Measurements from ENCODE around the gene HORMAD2. TPM values are rescaled to one million over a fixed set of nuclear protein-coding genes. Genes with fewer than 3 reads are reported as not detected.
A peak's percentile ranks its signal among the peaks of the same experiment; 100 is the strongest.
"Not testable (repeated sequence)": the region's sequence is repeated elsewhere in the genome, so short reads cannot be mapped to it uniquely, and the experiment has no call there.

Gene HORMAD2
- total RNA-seq, 2 experiments from 2014 or later = not detected

DNA sequence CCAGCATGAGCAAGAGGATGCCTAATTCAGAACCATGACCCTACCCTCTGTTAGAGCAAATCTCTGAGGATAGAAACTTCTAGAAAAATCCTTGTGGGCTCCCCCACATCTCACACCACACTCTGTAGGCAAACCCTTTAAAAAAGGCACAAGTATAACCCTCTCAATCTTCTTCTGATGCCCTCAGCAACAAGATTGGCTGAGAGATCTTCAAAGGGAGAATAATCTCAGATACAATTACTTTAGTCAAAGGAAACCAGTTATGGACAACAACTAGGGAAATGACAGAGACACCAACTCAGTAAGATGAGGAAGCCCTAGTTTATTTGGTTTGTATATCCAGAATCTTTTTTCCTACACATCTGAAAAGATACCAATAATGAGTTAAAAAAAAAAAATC is 117.1 kb downstream of the HORMAD2 start:
- Mint-ChIP-seq H3K36me3 (ENCODE audit: low read depth) (peaks cover 2% of the 10 kb centered on the region), H3K27me3 (ENCODE audit: low read depth) (no peaks in the 10 kb centered on the region), H3K27ac (peak overlapping the region; percentile 95), H3K9me3 (peaks cover 2% of the 10 kb centered on the region), H3K4me1 (ENCODE audit: low read depth) (peaks cover 63% of the 10 kb centered on the region), H3K4me3 (no peak overlapping the region)
- CTCF ChIA-PET = interaction anchor here (0.8 kb wide), 1 partner anchor 18 kb away, joined by 3 read pairs; no protein-coding TSS in a partner anchor
- intact Hi-C loops (cut with micrococcal nuclease) = loop anchor here (2.0 kb wide), 1 partner anchor 39 kb away; no protein-coding TSS in a partner anchor
- DNase-seq = no peak

DNA sequence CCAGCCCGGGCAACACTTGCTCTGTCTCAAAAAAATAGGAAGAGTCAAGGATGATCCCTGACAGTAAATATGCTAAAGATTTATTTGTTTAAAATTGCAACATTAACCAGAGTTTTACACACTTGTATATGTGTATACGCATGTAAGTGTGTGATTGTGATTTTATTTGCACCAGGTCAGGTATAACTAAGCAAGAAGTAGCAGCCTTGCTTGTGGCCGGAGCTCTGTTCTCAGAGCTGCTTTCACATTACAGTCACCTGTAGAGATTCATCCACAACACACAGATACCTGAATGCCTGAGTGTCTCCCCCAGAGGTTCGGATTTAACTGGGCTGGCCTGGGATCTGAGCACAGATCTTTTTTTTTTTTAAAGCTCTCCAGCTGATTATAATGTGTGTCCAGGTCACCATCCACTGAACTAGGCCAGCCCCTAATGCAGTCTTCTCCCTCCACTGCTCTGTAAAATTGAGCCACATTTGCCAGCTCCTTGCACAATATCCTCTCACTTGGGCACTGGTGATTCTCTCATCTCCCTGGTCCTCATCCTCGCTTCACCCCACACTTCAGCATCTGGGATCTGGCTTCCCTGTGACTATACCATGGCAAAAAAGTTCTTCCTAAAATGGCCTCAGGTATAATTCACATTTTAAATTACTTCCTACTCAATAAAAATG is 118.0 kb downstream of the HORMAD2 start:
- Mint-ChIP-seq H3K27ac (peak overlapping the region; percentile 27), H3K36me3 (ENCODE audit: low read depth) (peaks cover 2% of the 10 kb centered on the region), H3K4me3 (no peak overlapping the region), H3K9me3 (peaks cover 2% of the 10 kb centered on the region), H3K27me3 (ENCODE audit: low read depth) (no peaks in the 10 kb centered on the region), H3K4me1 (ENCODE audit: low read depth) (peaks cover 54% of the 10 kb centered on the region)
- no peak for DNase-seq
- intact Hi-C loops (cut with micrococcal nuclease) = no loop called here
- CTCF ChIA-PET = interaction anchor here (0.6 to 1.9 kb wide), 3 partner anchors 13 to 96 kb away, joined by 3 to 9 read pairs (median 6); no protein-coding TSS in a partner anchor

DNA sequence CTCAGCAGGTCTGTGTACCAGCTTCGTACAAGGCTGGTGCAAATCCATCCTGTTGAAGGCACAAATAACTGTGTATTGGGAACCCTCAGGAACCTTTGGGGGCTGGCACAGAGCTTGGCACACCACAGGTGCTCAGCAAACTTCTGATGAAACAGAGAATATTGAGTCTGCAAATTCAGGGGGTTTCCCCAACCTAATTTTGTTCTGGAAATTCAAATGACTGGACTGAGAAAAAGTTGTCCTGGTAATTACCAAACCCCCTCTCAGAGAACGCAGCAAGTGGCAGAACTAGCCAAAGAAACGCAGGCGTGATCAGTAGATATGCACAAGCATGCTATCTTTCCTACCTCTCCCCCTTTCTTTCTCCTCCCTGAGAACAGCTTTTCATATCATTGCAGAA is 118.7 kb downstream of the HORMAD2 start:
- intact Hi-C loops (cut with micrococcal nuclease) = no loop called here

DNA sequence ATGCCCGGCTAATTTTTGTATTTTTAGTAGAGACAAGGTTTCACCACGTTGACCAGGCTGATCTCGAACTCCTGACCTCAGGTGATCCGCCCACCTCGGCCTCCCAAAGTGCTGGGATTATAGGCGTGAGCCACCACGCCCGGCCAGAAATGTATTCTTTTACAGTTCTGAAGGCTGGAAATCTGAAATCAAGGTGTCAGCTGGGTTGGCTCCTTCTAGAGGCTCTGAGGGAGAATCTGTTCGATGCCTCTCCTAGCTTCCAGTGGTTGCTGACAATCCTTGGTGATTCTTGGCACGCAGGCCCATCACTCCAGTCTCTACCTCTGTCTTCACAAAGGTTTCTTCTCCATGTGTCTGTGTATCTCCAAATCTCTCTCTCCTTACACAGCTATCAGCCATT is 120.6 kb downstream of the HORMAD2 start:
- DNase-seq; H3K27ac Mint-ChIP-seq; H3K4me3 Mint-ChIP-seq; H3K9me3 Mint-ChIP-seq; CTCF ChIA-PET; intact Hi-C loops (cut with micrococcal nuclease); H3K36me3 Mint-ChIP-seq (ENCODE audit: low read depth); H3K27me3 Mint-ChIP-seq (ENCODE audit: low read depth): not testable (repeated sequence)
- H3K4me1 Mint-ChIP-seq (ENCODE audit: low read depth) = peaks cover 37% of the 10 kb centered on the region

More for the DNA sequence above, 118.7 kb downstream of the HORMAD2 start:
- Mint-ChIP-seq H3K9me3 (peaks cover 2% of the 10 kb centered on the region), H3K27ac (peak overlapping the region; percentile 27), H3K27me3 (ENCODE audit: low read depth) (no peaks in the 10 kb centered on the region), H3K4me3 (no peak overlapping the region), H3K36me3 (ENCODE audit: low read depth) (peaks cover 2% of the 10 kb centered on the region), H3K4me1 (ENCODE audit: low read depth) (peaks cover 51% of the 10 kb centered on the region)
- CTCF ChIA-PET = interaction anchor here (1.9 kb wide), 1 partner anchor 21 kb away, joined by 6 read pairs; no protein-coding TSS in a partner anchor
- DNase-seq = no peak

DNA sequence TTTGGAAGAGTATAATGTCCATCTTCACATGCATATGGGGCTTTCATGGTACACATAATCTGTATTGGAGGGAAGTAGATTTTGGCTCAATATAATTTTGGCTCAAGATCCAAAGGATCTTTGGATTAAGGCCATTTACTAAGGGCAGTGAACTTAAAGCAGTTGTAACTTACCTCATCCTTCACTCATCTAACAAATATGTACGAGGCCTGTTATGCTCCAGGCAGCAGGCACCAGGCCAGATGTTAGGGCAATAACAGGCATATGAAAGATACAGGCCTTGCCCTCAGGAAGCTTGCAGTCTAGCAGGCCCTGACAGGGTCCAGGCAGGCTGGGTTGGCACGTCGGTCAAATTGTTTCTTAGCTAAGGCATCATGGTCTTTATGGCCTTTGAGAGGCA is 121.7 kb downstream of the HORMAD2 start:
- CTCF ChIA-PET = interaction anchor here (1.4 kb wide), 1 partner anchor 94 kb away, joined by 5 read pairs; no protein-coding TSS in a partner anchor
- no peak overlapping the region for H3K27ac Mint-ChIP-seq
- no peak for DNase-seq
- peaks cover 26% of the 10 kb centered on the region for H3K4me1 Mint-ChIP-seq (ENCODE audit: low read depth)
- H3K4me3 Mint-ChIP-seq = no peak overlapping the region
- peaks cover 2% of the 10 kb centered on the region for H3K9me3 Mint-ChIP-seq
- intact Hi-C loops (cut with micrococcal nuclease) = no loop called here
- no peaks in the 10 kb centered on the region for H3K36me3 Mint-ChIP-seq (ENCODE audit: low read depth)
- no peaks in the 10 kb centered on the region for H3K27me3 Mint-ChIP-seq (ENCODE audit: low read depth)

DNA sequence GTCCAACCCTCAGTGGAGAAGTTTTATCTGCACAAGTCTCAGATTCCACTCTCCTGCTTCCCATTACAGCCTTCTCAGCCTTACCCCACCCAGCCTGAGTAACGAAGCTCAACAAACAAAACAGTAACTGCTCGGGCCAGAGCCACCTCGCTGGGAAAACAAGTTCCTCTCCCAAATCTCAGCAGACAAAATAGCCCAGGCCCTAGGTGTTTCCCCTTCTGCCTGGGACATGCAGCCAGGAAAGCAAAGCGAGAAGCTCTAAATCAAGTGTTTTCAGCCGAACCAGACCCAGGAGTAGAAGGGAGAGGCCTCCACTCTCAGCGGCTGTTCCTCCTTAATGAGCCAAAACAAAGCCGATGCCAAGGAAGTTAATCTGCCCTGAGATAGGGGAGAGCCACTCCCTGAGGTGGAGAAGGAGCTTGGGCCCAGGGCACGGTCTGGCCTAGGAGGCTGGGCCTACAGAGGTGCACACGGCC is 122.3 kb downstream of the HORMAD2 start:
- H3K27ac Mint-ChIP-seq = no peak overlapping the region
- H3K36me3 Mint-ChIP-seq (ENCODE audit: low read depth) = no peaks in the 10 kb centered on the region
- H3K9me3 Mint-ChIP-seq = peaks cover 2% of the 10 kb centered on the region
- CTCF ChIA-PET = interaction anchor here (0.6 to 1.4 kb wide), 2 partner anchors 25 to 95 kb away, joined by 3 to 5 read pairs; no protein-coding TSS in a partner anchor
- DNase-seq = no peak
- no peak overlapping the region for H3K4me3 Mint-ChIP-seq
- intact Hi-C loops (cut with micrococcal nuclease) = no loop called here
- H3K4me1 Mint-ChIP-seq (ENCODE audit: low read depth) = peaks cover 20% of the 10 kb centered on the region
- H3K27me3 Mint-ChIP-seq (ENCODE audit: low read depth) = no peaks in the 10 kb centered on the region

DNA sequence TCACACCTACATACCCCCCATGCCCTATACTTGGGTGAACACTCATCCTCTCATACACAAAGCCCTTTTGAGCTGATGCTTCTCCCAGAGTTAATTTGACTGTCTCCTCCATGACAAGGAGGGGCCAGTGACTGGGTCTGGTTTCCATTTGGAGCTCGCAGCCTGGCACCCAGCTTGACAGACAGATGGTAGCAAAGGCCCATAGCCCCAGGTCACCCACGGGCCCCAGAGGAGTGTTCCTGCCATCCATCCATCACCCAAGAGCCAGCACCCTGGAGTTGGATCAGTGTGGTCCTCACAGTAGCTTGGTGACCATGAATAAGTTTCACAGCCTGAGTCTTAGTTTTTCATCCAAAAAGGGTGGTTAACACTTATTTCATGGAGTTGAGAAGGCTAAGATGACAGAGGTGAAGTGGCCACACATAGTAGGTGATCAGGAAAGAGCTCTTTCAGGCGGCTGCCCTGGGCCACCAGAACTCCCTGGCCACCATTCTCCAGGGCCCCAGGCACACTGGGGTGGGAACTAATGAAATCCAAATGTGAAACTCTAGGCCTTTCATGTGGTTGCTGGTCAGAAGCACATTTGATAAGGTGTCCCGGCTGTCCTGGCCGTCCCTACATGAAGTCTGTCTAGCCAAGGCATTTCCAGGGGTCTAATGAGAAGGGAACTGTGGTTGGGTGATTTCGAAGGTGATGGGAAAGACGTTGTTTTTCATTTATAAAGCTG is 123.9 kb downstream of the HORMAD2 start:
- no peak overlapping the region for H3K27ac Mint-ChIP-seq
- H3K36me3 Mint-ChIP-seq (ENCODE audit: low read depth) = no peaks in the 10 kb centered on the region
- peaks cover 5% of the 10 kb centered on the region for H3K4me1 Mint-ChIP-seq (ENCODE audit: low read depth)
- H3K27me3 Mint-ChIP-seq (ENCODE audit: low read depth) = no peaks in the 10 kb centered on the region
- DNase-seq = no peak
- no peak overlapping the region for H3K4me3 Mint-ChIP-seq
- CTCF ChIA-PET = no interaction called here
- H3K9me3 Mint-ChIP-seq = peaks cover 2% of the 10 kb centered on the region
- intact Hi-C loops (cut with micrococcal nuclease) = no loop called here

DNA sequence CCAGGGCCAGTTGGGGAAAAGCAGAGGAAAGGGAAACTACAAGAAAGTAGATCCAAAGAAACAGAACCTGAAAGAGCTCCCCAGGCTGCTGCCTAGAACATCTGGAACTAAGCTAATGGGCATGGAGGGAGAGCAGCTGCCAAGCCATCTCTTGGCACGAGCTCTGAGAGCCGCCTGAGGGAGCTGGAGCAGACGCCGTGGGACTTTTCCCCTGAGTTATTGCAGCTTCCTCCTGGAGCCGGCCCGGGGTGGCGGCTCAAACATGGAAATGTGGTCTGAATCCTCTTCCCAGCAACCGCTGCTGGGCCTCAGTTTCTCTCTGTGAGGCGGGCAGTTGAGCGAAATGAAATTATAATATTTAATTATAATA is 124.5 kb downstream of the HORMAD2 start:
- DNase-seq = no peak
- no peaks in the 10 kb centered on the region for H3K4me1 Mint-ChIP-seq (ENCODE audit: low read depth)
- H3K36me3 Mint-ChIP-seq (ENCODE audit: low read depth) = no peaks in the 10 kb centered on the region
- H3K27ac Mint-ChIP-seq = no peak overlapping the region
- CTCF ChIA-PET = no interaction called here
- intact Hi-C loops (cut with micrococcal nuclease) = no loop called here
- H3K9me3 Mint-ChIP-seq = peaks cover 2% of the 10 kb centered on the region
- no peak overlapping the region for H3K4me3 Mint-ChIP-seq
- H3K27me3 Mint-ChIP-seq (ENCODE audit: low read depth) = no peaks in the 10 kb centered on the region

DNA sequence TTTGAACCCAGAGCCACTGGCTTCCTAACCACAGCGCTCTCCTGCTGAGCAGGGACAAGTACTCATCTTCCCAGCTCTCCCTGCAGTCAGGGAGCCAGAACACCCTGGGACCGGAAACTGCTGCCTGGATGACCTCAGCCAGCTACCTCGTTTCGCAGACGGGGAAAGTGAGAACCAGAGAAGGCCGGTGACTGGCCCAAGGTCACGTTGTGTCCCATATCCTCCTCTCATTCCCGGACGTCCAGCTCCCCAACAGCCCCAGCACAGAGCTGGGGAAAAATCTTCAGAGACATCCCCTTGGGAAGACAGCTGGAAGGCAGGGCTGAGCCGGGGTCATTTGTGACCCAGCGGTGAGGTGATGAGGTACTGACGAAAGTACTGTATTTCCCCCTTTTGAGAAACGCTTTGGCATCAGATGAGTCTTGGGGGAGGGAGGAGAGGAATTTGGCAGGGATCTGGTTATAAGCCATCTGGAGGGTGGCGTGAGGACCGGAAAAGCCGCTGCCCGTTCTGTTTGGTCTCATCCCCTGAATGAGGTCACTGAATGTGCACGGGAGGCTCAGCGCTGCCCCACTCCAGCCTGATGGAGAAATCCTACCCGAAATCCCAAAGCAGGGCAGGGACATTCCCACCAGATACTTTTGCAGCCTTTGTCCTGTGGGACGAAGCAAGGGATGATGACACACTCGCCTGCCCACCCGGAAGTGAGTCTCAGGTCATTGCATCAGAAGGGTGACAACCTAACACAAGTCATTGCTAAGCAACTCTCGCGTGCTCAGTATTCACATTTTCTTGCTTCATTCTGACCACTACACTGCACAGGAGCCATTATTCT is 125.2 kb downstream of the HORMAD2 start:
- no peaks in the 10 kb centered on the region for H3K27me3 Mint-ChIP-seq (ENCODE audit: low read depth)
- DNase-seq = no peak
- no peaks in the 10 kb centered on the region for H3K36me3 Mint-ChIP-seq (ENCODE audit: low read depth)
- intact Hi-C loops (cut with micrococcal nuclease) = no loop called here
- no peak overlapping the region for H3K27ac Mint-ChIP-seq
- H3K4me1 Mint-ChIP-seq (ENCODE audit: low read depth) = no peaks in the 10 kb centered on the region
- no peak overlapping the region for H3K4me3 Mint-ChIP-seq
- CTCF ChIA-PET = interaction anchor here (0.7 kb wide), 1 partner anchor 85 kb away, joined by 3 read pairs; no protein-coding TSS in a partner anchor
- peaks cover 2% of the 10 kb centered on the region for H3K9me3 Mint-ChIP-seq

DNA sequence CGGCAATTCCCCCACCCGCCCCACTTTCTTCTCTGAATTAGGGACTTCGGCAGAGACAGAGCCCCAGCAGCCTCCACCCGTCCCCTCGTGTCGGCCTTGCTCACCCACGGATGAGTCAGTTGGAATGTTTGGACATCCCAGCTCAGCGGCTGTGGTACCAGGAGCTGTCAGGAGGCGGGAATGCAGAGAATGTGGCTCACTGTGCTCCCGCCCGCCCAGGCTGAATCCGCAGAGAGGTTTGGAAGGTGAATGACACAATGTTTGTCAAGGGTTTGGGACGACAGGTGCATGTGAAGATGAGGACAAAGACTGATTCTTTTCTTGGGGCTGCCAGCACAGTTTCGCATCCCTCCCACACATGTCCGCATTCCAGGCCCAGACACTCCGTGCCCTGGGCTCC is 126.7 kb downstream of the HORMAD2 start:
- no peaks in the 10 kb centered on the region for H3K9me3 Mint-ChIP-seq
- DNase-seq = no peak
- intact Hi-C loops (cut with micrococcal nuclease) = no loop called here
- H3K4me3 Mint-ChIP-seq = no peak overlapping the region
- CTCF ChIA-PET = no interaction called here
- no peak overlapping the region for H3K27ac Mint-ChIP-seq
- H3K27me3 Mint-ChIP-seq (ENCODE audit: low read depth) = no peaks in the 10 kb centered on the region
- no peaks in the 10 kb centered on the region for H3K36me3 Mint-ChIP-seq (ENCODE audit: low read depth)
- H3K4me1 Mint-ChIP-seq (ENCODE audit: low read depth) = no peaks in the 10 kb centered on the region

DNA sequence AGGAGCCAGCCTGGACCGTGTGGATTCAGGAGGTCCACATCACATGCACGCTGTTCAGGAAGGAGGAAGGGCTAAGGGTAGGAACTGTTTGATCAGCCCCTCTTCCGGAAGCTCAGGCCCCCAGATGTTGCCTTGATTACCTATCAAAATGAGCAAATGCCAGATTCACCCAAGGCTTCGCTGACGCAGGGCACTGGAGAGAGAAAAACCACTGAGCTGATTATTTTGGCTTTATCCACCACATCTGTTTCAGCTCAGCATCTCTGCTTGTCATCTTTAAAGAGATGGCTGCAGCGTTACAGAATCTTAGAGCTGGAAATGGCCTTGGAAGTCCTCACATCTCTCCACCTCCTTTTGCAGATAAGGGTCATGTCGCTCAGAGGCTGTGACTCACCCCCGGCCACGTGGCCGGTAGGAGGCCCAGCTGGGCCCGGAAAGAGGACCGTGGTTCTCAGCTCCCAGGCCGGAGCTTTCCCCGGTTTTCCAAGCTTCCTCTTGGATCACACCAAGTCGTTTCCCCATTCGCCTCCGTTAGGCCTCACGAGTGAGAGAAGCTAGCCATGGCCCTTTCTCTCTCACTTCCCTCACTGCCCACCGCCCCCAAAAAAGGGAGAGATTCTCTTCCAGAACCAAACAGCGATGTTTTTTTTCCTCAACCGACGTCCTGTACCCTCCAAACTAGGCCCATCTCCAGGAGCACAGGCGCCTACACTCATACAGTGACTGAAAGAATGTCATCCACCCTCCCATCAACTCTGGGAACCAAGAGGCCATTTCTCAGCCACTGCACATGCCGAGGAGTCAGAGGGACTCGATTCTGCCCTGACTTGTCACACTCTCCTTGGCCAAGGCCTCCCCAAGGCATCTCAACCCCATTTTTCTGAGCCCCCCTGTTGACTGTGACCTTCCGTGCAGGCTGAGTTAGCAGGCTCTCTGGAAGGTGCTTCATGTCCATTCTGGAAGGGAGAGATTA is 128.7 kb downstream of the HORMAD2 start:
- no peaks in the 10 kb centered on the region for H3K27me3 Mint-ChIP-seq (ENCODE audit: low read depth)
- H3K27ac Mint-ChIP-seq = no peak overlapping the region
- CTCF ChIA-PET = interaction anchor here (0.7 to 1.0 kb wide), 2 partner anchors 12 to 383 kb away, joined by 3 read pairs; no protein-coding TSS in a partner anchor
- DNase-seq = no peak
- no peaks in the 10 kb centered on the region for H3K9me3 Mint-ChIP-seq
- H3K4me3 Mint-ChIP-seq = no peak overlapping the region
- no peaks in the 10 kb centered on the region for H3K36me3 Mint-ChIP-seq (ENCODE audit: low read depth)
- intact Hi-C loops (cut with micrococcal nuclease) = no loop called here
- H3K4me1 Mint-ChIP-seq (ENCODE audit: low read depth) = peaks cover 16% of the 10 kb centered on the region

Data from activated naive CD4-positive, alpha-beta T cell treated with anti-CD3 and anti-CD28 coated beads for 36 hours (primary cell).